Measurements from ENCODE around the gene GNAT2.

The GNAT2 gene

DNA sequence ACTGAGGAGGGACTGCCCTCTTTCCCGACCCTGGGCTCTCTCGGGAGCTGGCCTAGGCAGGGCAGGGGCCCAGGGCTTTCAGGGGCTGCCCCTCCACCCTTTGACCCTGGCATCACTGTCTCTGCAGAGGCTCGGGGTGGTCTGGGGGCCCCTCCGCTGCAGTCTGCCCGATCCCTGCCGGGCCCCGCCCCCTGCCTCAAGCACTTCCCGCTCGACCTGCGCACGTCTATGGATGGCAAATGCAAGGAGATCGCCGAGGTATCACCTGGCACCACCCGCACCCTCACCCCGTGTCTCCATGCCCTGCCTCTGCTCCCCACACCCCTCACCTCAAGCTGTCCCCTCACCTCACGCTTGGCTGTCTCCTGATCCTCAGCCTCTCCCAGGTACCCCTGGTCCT is 5.8 kb upstream of the GNAT2 start:
- no peaks in the 10 kb centered on the region for H3K27me3 ChIP-seq (ENCODE audit: insufficient read depth, low read length)
- no peaks in the 10 kb centered on the region for H3K9me3 ChIP-seq (ENCODE audit: insufficient read depth, low read depth, low read length)
- WGBS, result 84% methylated on average over 16 of the region's 16 CpGs
- H3K27ac ChIP-seq (ENCODE audit: low read depth, low read length), result no peak overlapping the region
- peaks cover 34% of the 10 kb centered on the region for H3K36me3 ChIP-seq (ENCODE audit: insufficient read depth, low read length)
- 0 out of 2 replicates have a peak overlapping the region, but pooled peaks have one; percentile 13 for H3K9ac ChIP-seq (ENCODE audit: low read depth, low read length)
- H3K4me1 ChIP-seq (ENCODE audit: insufficient read depth, low read length), result peaks cover 10% of the 10 kb centered on the region; the same call in 1 of the 2 replicates
- no peak overlapping the region for H3K4me3 ChIP-seq (ENCODE audit: low read length)

DNA sequence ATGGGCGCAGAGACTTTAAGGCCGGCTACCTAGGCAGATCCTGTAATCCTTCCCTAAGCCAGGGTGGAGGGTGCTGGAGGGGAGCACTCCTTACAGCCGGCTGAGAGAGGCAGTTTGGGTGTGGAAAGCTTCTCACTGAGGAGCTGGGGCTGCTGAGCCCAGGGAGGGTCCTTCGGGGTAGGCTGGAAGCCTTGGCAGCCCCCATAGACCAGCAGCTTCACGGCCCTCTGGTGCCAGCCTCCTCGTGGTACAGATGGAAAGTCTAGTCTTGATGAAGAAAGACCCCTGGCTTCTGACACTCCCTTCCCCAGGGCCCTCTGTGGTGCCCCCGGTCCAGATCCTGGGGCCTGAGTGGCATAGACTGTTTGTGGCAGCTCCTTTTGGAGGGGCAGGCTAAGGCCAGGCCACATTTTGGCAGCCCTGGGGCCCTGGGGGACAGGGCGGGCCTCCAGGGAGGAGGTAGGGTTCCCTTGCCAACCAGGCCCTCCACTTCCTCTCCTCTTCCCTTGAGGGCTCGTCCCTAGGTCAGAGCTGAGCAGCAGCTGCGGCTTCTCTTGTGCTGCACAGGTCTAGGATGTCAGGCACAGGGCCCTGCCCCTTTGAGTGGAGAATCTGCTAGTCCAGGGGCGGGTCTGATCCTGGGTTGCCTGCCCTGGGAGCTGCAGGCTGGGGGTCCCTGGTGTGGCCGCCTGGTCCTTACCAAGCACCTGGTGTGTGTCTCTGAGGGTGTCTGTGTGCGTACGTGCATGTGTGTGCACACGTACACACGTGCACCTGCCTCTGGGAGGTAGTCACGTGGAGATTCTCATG is 5.0 kb upstream of the GNAT2 start:
- Histone ChIP-seq H3K4me1 (ENCODE audit: insufficient read depth, low read length) (peaks cover 11% of the 10 kb centered on the region), H3K9me3 (ENCODE audit: insufficient read depth, low read depth, low read length) (no peaks in the 10 kb centered on the region), H3K27me3 (ENCODE audit: insufficient read depth, low read length) (no peaks in the 10 kb centered on the region), H3K9ac (ENCODE audit: low read depth, low read length) (no peak overlapping the region), H3K4me3 (ENCODE audit: low read length) (no peak overlapping the region), H3K36me3 (ENCODE audit: insufficient read depth, low read length) (peaks cover 29% of the 10 kb centered on the region), H3K27ac (ENCODE audit: low read depth, low read length) (no peak overlapping the region)
- WGBS, result 92% methylated on average over 17 of the region's 17 CpGs

DNA sequence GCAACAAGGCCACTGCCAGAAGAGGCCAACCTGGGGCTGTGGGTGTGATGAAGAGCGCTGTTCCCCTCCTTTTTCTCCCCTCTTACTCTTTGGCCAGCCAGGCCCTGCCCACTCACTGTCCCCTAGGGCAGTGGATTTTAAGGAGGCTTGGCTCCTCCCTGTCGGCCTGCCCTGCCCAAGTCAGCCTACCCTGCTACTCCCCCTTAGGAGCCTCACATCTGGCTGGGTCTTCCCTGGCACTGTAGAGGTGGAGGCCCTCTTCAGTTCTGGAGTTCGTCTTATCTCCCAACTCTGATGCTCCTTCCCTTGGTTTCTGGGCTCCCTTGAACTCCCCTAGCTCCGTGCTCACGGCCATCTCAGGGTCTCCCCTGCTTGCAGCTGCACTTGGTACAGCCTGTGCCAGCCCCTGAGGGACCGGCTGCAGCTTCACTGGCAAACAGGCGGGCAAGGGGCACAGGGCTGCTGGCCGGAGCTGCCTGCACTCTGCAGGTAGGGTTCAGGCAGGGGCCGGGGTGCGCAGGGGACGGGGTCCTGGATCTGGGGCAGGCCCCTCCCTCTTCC is 4.3 kb upstream of the GNAT2 start:
- Histone ChIP-seq H3K4me3 (ENCODE audit: low read length) (no peak overlapping the region), H3K27ac (ENCODE audit: low read depth, low read length) (no peak overlapping the region), H3K27me3 (ENCODE audit: insufficient read depth, low read length) (no peaks in the 10 kb centered on the region), H3K4me1 (ENCODE audit: insufficient read depth, low read length) (peaks cover 18% of the 10 kb centered on the region), H3K9ac (ENCODE audit: low read depth, low read length) (no peak overlapping the region), H3K36me3 (ENCODE audit: insufficient read depth, low read length) (peaks cover 22% of the 10 kb centered on the region), H3K9me3 (ENCODE audit: insufficient read depth, low read depth, low read length) (no peaks in the 10 kb centered on the region)
- WGBS, result 92% methylated on average over 10 of the region's 11 CpGs

DNA sequence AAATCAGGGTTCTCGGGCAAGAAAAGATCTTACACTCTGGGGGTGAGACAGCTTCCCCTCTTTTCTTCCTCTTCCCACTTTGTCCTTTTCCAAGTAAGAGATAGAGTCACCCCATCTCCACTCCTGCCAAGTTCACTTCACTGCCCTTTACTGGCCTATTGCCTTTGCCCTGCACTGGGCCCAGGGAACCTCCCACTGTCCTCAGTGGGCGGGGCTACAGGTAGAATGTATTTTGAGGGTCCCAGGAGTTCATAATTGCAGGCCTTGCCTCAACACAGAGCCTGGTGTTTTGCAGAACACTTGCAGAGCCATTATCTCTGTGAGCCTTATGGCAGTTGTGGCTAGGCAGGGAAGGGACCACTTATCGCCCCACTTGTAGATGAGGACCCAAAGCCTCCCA is 3.5 kb upstream of the GNAT2 start:
- Histone ChIP-seq H3K9me3 (ENCODE audit: insufficient read depth, low read depth, low read length) (no peaks in the 10 kb centered on the region), H3K9ac (ENCODE audit: low read depth, low read length) (no peak overlapping the region), H3K36me3 (ENCODE audit: insufficient read depth, low read length) (peaks cover 14% of the 10 kb centered on the region), H3K4me1 (ENCODE audit: insufficient read depth, low read length) (peaks cover 21% of the 10 kb centered on the region), H3K27ac (ENCODE audit: low read depth, low read length) (no peak overlapping the region), H3K4me3 (ENCODE audit: low read length) (no peak overlapping the region), H3K27me3 (ENCODE audit: insufficient read depth, low read length) (no peaks in the 10 kb centered on the region)
- 95% methylated on average over 3 of the region's 3 CpGs for WGBS

DNA sequence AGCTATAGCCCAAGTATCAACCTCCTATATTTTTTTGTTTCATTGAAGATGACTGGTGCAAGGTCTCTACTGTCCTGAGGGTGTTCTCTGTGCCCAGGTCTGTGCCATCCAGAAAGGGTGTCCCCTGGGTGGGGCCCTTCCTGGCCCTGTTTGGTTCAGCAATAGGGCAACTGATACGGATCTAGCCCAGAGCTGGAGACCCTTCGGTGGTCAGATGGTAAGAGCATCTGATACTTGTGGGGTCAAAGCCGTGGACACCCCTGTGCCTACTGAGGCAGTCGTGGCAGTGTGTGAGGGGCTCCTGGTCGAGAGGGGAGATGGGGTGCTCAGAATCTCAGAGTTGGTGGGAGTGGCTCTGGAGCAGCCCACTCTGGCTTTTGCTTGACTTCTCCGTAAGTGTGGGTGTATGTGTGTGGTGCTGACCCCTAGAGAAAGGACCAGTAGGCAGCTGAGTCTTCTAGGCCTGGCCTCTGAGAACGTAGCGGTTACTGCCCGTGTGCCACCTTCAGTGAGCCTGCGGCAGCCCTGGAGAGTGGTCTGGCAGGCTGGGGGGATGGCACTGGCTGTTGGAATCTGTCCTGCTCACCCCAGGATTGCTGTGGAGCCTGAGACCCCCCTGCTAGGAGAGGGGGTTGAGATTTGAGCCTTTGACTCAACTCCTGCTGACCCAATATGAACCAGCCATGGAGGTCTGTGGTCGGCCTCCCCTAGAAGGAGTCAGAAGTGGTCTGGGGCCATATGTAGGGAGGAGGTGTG is 2.9 kb upstream of the GNAT2 start:
- Histone ChIP-seq H3K36me3 (ENCODE audit: insufficient read depth, low read length) (peaks cover 8% of the 10 kb centered on the region), H3K27ac (ENCODE audit: low read depth, low read length) (no peak overlapping the region), H3K9me3 (ENCODE audit: insufficient read depth, low read depth, low read length) (no peaks in the 10 kb centered on the region), H3K4me1 (ENCODE audit: insufficient read depth, low read length) (peaks cover 26% of the 10 kb centered on the region), H3K27me3 (ENCODE audit: insufficient read depth, low read length) (no peaks in the 10 kb centered on the region), H3K9ac (ENCODE audit: low read depth, low read length) (no peak overlapping the region), H3K4me3 (ENCODE audit: low read length) (no peak overlapping the region)
- WGBS, result 93% methylated on average over 11 of the region's 11 CpGs

DNA sequence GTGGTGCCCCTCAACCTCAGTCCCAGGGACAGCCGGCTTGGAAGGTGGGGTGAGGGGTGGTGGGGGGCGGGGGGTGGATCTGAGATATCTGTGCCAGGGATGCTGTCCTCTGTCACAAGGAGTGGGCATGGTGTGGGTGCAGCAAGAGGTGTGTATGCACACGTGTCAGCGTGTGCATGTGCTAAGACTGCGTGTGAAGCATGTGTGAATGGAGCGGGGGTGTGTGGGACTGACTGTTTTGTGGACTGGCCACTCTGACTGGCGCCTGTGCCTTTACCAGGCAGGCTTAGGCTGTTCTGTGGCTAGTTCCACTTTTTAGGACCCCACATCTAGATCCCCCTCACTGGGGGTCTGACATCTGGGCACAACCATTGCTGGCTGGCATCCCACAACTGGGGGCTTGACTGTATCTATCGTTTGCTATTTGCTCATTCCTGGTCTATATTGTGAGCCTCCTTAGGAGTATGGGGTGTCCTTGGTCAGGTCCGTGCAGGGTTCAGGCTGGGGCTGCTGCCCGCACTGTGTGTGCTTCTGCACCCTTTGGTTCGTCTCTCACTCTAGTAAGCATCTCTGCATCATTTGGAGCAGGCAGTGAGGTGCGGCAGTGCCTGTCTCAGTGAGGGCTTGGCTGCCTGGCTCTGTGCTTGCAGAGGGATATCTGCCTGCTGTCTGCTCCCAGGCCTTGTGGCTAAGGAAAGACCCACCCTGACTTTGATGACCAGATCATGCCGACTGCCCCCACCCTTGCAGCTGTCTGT is 2.1 kb upstream of the GNAT2 start:
- Histone ChIP-seq H3K36me3 (ENCODE audit: insufficient read depth, low read length) (0 out of 2 replicates have a peak, but pooled peaks cover 4% of the 10 kb centered on the region), H3K4me3 (ENCODE audit: low read length) (peak overlapping the region; percentile 85), H3K27ac (ENCODE audit: low read depth, low read length) (no peak overlapping the region), H3K9ac (ENCODE audit: low read depth, low read length) (no peak overlapping the region), H3K9me3 (ENCODE audit: insufficient read depth, low read depth, low read length) (no peaks in the 10 kb centered on the region), H3K4me1 (ENCODE audit: insufficient read depth, low read length) (peaks cover 34% of the 10 kb centered on the region), H3K27me3 (ENCODE audit: insufficient read depth, low read length) (no peaks in the 10 kb centered on the region)
- WGBS, result 74% methylated on average over 13 of the region's 13 CpGs

DNA sequence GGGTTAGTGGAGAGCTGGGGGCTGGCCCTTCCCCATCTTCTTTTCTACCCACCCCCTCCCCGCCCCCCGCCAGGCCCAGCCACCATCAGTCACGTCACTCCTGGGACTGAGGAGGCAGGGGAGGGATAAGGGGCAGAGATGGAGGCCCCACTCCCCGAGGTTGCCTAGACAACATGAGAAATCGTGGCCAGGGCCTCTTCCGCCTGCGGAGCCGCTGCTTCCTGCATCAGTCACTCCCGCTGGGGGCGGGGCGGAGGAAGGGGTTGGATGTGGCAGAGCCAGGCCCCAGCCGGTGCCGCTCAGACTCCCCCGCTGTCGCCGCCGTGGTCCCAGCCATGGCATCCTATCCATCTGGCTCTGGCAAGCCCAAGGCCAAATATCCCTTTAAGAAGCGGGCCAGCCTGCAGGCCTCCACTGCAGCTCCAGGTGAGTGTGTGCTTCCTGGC is 1.4 kb upstream of the GNAT2 start:
- under 1% methylated on average over 16 of the region's 18 CpGs for WGBS
- H3K9me3 ChIP-seq (ENCODE audit: insufficient read depth, low read depth, low read length), result no peaks in the 10 kb centered on the region
- H3K4me3 ChIP-seq (ENCODE audit: low read length), result peak overlapping the region; percentile 85
- no peak overlapping the region; the same call in 1 of the 2 replicates for H3K27ac ChIP-seq (ENCODE audit: low read depth, low read length)
- peaks cover 34% of the 10 kb centered on the region for H3K4me1 ChIP-seq (ENCODE audit: insufficient read depth, low read length)
- no peaks in the 10 kb centered on the region for H3K27me3 ChIP-seq (ENCODE audit: insufficient read depth, low read length)
- H3K36me3 ChIP-seq (ENCODE audit: insufficient read depth, low read length), result 0 out of 2 replicates have a peak, but pooled peaks cover 3% of the 10 kb centered on the region
- H3K9ac ChIP-seq (ENCODE audit: low read depth, low read length), result peak overlapping the region; percentile 78; the same call in 1 of the 2 replicates

DNA sequence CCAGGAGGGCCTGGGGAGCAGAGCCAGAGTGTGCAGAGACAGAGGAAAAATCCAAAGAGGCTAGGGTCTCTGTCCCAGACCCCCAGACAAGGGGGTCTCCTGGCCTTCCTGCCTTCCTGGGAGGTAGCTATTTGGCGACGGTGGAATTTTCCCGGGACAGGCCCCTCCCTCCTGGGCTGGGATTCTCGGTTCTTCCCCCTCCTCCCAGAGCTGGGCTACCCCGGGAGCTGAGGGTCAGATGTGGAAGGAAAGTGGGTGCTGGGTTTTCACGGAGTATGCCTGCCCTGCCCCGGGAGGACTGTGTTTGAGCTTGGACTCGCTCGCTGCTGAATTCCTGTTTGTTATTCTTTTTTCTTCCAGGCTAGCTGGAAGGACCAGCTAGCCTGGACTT is 980 bp upstream of the GNAT2 start:
- Histone ChIP-seq H3K4me3 (ENCODE audit: low read length) (peak overlapping the region; percentile 85), H3K36me3 (ENCODE audit: insufficient read depth, low read length) (no peaks in the 10 kb centered on the region), H3K4me1 (ENCODE audit: insufficient read depth, low read length) (peaks cover 31% of the 10 kb centered on the region), H3K27me3 (ENCODE audit: insufficient read depth, low read length) (no peaks in the 10 kb centered on the region), H3K27ac (ENCODE audit: low read depth, low read length) (peak overlapping the region; percentile 40; the same call in 1 of the 2 replicates), H3K9ac (ENCODE audit: low read depth, low read length) (peak overlapping the region; percentile 78), H3K9me3 (ENCODE audit: insufficient read depth, low read depth, low read length) (no peaks in the 10 kb centered on the region)
- 2% methylated on average over 9 of the region's 9 CpGs for WGBS

DNA sequence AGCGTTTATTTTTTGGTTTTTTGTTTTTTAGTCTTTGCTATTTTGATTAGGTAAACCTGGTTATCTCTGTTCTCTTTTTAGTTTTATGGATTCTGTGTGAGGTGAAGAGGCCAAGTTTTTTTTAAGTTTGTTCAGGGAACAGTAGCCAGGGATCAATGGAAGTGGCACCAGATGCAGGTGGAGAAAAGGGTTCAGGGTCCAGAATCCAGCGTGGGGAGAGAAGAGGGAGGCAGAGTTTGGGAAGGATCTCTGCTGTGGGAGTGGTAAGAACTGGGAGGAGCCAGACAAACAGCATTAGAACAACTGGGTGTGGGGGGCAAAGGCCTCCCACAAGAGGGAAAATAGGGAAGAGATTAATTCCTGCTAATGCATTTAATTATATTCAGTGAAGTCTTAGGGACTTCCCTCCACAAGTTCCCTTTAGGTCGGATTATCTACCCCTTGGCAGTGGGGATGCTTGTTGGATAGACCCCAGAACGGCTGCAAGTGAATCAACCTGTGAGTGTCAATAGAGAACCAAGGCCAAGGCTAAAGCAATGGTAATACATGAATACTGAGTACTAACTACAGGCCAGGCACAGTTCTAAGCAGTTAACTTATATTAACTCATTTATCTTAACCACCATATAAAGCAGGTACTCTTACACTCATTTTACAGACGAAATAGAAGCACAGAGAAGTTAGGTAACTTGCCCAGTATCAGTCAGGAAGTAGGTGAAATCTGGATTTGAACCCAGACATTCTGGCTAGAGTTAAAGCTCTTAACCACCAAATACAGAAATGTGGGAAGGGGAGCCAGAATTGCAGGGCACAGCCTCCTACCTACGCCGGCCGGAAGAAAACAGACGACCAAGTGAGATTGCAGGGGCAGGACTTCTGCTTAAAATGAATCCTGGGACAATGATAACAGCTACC is 498 bp downstream of the GNAT2 start:
- no peaks in the 10 kb centered on the region for H3K36me3 ChIP-seq (ENCODE audit: insufficient read depth, low read length)
- no peaks in the 10 kb centered on the region for H3K27me3 ChIP-seq (ENCODE audit: insufficient read depth, low read length)
- peaks cover 31% of the 10 kb centered on the region for H3K4me1 ChIP-seq (ENCODE audit: insufficient read depth, low read length)

DNA sequence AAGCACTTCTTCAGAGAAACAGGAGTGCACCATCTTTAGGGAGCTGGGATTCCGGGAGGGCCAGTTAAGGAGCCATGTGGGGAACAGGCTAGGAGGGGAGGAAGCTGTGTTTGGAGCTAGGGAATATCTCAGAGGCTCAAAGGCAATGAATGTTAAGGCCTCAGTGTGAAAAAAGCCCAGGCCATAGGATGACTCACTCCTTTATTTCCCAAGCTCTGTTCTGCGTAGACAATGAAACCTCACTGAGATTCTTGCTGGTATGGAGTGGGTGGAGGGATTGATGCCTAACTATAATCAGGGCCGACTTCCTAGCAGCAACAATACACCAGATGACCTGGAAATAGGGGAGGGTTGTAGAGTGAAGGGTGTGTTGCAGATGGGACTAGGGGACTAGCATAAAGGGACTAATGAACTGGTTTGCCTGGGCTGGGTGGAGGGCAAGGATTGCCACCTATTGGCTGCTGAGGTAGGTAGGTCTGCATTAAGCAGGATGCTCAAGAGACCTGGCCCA is 2.1 kb downstream of the GNAT2 start:
- 41% methylated on average over 3 of the region's 3 CpGs for WGBS
- Histone ChIP-seq H3K9me3 (ENCODE audit: insufficient read depth, low read depth, low read length) (no peaks in the 10 kb centered on the region), H3K27me3 (ENCODE audit: insufficient read depth, low read length) (no peaks in the 10 kb centered on the region), H3K36me3 (ENCODE audit: insufficient read depth, low read length) (no peaks in the 10 kb centered on the region), H3K4me1 (ENCODE audit: insufficient read depth, low read length) (peaks cover 32% of the 10 kb centered on the region), H3K9ac (ENCODE audit: low read depth, low read length) (no peak overlapping the region), H3K27ac (ENCODE audit: low read depth, low read length) (peak overlapping the region; percentile 43), H3K4me3 (ENCODE audit: low read length) (no peak overlapping the region)

More for the DNA sequence above, 498 bp downstream of the GNAT2 start:
- Histone ChIP-seq H3K4me3 (ENCODE audit: low read length) (peak overlapping the region; percentile 85), H3K27ac (ENCODE audit: low read depth, low read length) (no peak overlapping the region), H3K9ac (ENCODE audit: low read depth, low read length) (peak overlapping the region; percentile 78), H3K9me3 (ENCODE audit: insufficient read depth, low read depth, low read length) (no peaks in the 10 kb centered on the region)
- 51% methylated on average over 9 of the region's 9 CpGs for WGBS

All from HUES64 (cell line).